Inflammatory macrophage treated with lipopolysaccharide for 1 hour (primary cell): ENCODE measurements around the gene PPIG.
"Not testable (repeated sequence)": the region's sequence is repeated elsewhere in the genome, so short reads cannot be mapped to it uniquely, and the experiment has no call there.

ENCODE experiments used
- DNase-seq, 2 donors: peaks; one replicate each; pipeline ENCODE4 v3.0.0-alpha.2; 2020 to 2022

The PPIG gene

DNA sequence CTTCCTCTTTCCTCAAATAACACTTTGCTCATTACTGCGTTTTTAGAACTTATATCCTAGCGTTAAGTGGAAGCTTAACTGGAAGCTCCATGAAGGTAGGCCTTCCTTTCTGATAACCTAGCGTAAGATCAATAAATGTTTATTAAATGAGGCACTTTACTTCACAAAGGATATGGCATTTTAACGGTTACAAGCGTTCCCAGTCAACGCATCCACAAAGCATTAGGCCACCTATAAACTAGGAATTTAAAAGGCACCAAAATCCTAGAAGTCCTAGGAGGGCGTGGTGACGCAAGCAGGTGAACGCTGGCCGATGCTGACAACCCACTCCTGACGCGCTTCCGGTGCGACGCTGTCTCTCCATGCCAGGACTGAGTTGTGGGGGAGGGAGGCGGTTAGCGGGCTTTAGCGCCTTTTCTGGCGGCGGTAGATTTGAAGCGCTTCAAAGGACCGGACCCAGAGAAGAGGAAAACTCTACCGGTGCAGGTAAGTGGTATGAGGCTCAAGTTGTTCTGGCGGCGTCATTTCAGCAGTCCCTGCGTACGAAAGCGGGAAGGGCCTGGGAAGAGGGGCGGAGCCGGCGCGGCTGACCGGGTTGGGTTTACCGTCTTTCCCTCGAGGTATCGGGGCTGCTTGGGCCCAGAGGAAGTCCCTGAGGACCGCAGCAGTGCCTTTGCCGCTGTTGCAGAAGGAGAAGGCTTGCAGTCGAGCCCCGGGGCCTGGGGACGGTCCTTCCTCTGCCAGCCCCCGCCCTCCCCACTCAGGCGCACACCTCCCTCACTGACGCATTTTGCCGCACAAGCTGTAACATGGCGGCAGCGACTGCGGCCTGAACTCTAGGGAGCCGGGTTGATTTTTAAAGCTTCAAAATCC lies at the start of gene PPIG:
Gene PPIG (plus strand): TSS at position 347 of the 873 bp plus-strand sequence. CDS start 19,691 bp downstream, outside the sequence.
- peak; percentile 87 to 88 for DNase-seq

DNA sequence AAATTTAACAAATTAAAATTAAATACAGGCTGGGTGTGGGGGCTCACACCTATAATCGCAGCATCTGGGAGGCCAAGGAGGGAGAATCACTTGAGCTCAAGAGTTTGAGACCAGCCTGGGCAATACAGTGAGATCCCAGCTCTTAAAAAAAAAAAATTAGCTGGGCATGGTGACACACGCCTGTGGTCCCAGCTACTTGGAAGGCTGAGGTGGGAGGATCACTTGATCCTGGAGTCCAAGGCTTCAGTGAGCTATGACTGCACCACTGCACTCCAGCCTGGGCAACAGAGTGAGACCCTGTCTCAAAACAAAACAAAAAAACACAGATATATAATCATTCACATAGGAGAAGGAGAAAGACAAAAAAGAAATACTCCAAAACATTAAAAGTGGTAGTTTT lies 44.7 kb upstream of the PPIG start:
- DNase-seq = not testable (repeated sequence)

DNA sequence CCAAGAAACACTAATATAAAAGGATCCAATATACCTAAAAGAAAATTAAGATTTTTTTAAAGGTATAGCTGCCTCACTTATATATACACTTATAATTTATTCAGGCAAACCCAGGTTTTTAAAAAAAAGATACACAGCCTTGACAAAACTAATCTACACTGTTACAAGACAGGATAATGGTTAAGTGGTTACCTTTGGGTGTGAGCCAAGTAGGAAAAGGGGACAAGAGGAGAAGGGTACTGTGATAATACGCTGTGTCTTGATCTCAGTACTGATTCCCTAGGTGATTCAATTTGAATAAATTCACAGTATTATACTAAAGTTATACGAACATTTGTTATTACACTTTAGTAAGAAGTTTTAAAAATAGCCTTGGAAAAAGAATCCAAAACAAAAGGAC lies 44.0 kb upstream of the PPIG start:
- DNase-seq = no peak

DNA sequence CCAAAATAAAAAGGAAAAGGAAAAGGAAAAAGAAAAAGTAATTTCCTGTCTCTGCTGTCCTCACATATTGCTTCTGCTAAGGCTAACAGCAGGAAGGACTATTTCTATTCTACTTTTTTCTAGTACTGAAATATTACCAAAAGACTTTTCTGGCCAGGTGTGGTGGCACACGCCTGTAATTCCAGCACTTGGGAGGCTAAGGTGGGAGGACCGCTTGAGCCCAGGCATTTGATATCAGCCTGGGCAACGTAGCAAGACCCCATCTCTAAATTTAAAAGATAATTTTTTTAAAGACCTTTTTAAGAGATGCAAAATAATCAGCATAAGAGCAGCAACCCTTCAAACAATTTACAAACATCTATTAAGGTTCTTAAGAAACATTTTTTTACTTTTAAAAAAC lies 41.7 kb upstream of the PPIG start:
- no peak for DNase-seq

DNA sequence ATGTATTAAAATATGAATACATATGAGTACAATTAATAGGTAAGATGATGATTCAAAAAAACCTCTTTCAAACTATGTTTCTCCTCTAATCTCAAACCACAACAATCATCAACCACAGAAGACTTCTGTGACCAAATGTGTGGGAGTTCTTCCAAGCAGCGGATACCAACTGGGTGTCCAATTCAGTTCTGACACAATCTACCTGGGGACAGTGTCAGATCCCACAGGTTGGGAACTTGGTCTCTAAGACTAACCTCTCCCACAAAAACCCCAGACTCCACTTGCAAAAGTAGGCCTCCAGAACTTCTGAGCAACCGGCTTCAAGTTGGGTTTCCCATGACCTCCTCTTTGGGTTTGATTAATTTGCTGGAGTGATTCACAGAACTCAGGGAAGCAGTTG lies 37.4 kb upstream of the PPIG start:
- no peak for DNase-seq

DNA sequence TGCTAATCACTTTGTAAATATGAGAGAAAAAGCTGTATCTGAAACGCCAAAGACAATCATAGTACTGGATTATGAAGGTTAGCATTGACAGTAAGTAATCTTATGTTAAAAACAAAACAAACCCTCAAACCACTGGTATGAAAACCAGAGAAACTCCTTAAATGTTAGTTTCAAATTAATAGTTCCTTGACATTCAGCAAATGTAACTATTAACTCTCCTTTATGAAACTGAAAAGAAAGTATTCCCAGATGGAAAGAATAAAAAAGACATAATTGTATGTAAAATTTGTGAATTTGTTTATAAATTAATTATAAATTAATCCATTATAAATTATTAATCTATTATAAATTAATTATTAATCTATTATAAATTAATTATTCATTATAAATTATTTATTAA lies 22.8 kb upstream of the PPIG start:
- DNase-seq = no peak

DNA sequence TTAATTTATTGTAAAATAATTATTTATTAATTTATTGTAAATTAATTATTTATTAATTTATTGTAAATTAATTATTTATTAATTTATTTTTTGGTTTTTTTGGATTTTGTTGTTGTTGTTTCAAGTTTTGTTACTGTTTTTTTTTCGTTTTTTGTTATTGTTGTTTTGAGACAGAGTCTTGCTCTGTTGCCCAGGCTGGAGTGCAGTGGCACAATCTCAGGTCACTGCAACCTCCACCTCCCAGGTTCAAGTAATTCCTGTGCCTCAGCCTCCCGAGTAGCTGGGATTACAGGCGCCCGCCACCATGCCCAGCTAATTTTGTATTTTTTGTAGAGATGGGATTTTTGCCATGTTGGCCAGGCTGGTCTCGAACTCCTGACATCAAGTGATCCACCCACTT lies 22.1 kb upstream of the PPIG start:
- not testable (repeated sequence) for DNase-seq

DNA sequence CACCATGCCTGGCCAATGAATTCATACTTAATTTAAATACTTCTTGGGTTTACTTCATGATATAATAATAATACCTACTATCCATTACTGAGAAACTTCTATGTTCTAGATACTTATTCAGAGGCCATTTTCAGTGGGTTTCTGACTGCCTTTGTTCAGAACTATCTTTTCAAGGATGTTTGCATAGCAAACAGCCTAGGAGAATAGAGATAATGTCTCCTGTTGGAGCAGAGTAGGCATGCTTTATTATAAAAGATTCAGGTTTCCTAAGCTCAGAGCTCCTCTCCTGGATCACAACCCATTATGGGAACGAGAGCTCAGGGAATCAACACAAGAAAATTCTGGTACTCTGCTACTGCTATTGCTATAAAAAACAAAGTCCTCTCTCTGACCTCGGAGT lies 21.6 kb upstream of the PPIG start:
- no peak for DNase-seq

DNA sequence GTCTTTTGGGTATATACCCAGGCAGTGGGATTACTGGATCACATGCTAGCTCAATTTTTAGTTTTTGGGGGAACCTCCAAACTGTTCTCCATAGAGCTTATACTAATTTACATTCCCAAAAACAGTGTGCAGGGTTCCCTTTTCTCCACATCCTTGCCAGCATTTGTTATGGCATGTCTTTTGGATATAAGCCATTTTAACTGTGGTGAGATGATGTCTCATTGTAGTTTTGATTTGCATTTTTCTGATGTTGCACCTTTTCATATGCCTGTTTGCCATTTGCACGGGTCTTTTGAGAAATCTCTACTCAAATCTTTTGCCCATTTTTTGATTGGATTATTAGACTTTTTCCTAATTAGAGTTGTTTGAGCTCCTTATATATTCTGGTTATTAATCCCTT lies 18.5 kb upstream of the PPIG start:
- DNase-seq = no peak

DNA sequence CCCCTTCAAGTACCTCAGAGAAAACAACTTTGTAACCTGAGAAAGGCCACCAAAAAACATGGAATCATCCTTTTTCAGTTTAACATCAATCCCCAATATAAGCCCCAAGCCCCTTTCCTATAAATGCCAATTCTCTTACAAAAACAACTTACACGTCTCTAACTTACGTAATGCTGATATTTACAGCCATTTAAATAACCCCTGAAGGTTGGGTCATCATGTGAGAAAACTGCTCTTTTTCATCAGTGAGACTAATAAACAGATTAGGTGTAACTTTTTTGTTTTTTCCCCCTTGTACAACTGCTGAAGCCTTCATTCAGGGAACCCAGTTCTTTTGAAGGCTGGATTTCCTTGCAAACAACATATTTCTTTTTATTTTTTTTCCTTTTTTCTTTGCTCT lies 14.2 kb upstream of the PPIG start:
- DNase-seq = no peak

DNA sequence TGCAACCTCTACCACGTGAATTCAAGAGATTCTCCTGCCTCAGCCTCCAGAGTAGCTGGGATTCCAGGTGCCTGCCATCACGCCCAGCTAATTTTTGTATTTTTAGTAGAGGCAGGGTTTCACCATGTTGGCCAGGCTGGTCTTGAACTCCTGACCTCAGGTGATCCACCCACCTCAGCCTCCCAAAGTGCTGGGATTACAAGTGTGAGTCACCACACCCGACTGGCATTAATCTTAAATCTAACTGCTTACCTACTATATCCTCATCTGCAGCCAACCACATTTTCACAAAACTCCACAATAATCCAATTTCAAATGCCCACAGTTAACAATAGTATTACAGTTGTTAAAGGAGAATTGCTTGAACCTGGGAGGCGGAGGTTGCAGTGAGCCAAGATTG lies 13.4 kb upstream of the PPIG start:
- DNase-seq = not testable (repeated sequence)

DNA sequence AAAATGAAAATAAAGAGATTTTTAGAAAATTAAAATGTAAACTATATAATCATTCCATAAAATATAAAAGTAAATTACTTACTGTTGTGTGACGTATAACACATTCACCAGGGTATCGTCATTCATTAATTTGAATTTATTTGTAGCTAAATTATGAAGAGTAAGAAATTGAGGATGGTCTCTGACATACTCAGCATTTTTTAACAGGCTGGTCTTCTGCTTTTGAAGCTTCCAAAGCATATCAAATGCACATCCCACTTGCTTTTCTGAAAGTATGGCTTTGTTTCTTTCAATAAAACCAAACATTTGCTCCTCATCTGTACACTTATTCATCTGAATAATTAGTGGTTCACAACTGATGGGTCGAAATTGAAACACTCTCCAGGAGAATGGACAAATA lies 12.6 kb upstream of the PPIG start:
- DNase-seq = no peak

DNA sequence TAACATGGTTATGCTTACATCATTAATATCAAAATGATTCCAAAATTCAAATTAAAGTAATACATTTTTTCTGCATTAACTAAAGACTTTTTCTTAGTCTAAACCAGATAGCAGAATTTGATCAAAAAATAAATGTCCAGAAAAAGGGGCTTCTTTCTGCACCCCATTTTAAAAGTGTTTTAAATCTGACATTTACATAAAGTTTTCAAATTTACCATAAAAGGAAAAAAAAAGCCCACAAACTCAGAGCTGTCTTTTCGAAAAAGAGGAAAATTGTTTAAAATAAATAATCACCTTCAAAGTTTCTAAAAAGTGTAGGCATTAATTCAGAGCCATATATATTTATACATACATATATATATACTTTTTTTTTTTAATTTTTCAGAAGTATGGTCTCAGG lies 12.0 kb upstream of the PPIG start:
- no peak for DNase-seq

DNA sequence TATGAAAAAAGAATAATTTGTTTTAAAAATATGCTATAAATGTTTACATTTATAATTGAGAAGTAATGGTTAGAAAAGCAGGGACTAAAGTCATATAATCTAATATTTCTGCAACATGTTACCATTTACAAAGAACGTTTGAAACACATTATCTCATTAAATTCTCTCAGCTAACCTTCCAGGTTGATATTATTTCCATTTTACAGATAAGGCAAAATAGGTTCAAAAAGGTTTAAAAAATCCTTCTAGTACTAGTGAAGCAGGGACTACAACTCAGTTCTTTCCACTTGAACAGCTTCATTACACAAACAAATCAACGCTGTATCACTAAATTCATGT lies 11.4 kb upstream of the PPIG start:
- no peak for DNase-seq

DNA sequence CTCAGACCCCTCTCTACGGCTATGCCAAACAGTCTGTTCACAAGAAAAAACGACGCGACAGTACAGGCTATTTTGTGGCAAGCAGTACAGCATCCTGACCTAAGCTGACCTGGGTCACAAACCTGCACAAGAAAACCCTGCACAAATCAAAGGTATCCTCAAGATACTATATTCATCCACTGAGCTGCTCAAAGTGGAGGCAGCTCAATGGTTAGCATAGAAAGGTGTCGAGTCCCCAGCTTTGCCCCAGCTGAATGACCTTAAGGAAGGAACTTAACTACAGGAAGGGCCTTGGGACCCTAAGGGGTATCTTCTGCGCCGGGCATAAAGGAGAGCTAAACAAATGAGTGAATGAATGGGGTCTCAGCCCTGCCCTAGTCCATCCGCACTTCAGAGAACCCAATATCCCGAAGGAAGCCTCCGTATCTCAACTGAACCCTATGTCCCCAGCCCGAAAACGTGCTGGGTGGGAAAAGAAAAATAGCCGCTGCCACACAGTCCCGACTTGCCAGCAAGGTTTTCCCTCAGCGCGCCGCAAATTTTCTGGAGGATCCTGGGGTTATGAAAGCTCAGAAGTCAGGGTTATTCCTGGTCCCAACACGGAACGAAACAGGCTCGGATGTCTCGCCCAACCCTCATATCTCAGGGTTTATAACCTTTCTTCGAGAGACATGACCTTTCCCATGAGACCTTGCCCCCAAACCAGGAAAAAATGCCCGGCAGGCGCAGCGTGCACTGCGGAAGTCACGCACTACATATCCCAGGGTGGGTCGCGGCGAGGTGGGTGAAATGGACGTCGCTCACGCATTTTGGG lies 10.8 kb upstream of the PPIG start, which contains the start of gene FASTKD1:
Gene FASTKD1 (minus strand): TSS at position 706 of the 814 bp plus-strand sequence. CDS start 1,836 bp downstream, outside the sequence.
- peak; percentile 93 to 95 for DNase-seq

DNA sequence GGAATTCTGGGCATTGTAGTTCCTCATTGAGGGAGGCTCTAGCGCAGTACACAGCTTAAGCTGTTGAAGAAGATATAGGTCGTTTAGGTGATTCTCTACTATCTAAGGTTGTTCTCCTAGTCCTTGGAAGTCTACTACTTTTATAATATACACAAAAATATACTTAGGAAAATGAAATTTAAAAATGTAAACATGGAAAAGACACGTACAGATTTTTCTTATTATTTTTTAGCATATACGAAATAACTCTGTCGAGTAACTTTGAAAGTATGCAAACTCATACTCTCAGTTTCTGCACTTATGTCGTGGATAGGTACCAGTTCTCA lies 10.2 kb upstream of the PPIG start:
- DNase-seq = no peak

DNA sequence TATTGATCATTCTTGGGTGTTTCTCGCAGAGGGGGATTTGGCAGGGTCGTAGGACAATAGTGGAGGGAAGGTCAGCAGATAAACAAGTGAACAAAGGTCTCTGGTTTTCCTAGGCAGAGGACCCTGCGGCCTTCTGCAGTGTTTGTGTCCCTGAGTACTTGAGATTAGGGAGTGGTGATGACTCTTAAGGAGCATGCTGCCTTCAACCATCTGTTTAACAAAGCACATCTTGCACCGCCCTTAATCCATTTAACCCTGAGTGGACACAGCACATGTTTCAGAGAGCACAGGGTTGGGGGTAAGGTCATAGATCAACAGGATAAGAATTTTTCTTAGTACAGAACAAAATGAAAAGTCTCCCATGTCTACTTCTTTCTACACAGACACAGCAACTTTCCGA lies 9.6 kb upstream of the PPIG start:
- not testable (repeated sequence) for DNase-seq

DNA sequence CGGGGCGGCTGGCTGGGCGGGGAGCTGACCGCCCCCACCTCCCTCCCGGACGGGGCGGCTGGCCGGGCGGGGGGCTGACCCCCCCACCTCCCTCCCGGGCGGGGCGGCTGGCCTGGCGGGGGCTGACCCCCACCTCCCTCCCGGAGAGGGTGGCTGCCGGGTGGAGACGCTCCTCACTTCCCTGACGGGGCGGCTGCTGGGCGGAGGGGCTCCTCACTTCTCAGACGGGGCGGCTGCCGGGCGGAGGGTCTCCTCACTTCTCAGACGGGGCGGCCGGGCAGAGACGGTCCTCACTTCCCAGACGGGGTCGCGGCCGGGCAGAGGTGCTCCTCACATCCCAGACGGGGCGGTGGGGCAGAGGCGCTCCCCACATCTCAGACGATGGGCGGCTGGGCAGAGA lies 8.9 kb upstream of the PPIG start:
- DNase-seq = not testable (repeated sequence)

DNA sequence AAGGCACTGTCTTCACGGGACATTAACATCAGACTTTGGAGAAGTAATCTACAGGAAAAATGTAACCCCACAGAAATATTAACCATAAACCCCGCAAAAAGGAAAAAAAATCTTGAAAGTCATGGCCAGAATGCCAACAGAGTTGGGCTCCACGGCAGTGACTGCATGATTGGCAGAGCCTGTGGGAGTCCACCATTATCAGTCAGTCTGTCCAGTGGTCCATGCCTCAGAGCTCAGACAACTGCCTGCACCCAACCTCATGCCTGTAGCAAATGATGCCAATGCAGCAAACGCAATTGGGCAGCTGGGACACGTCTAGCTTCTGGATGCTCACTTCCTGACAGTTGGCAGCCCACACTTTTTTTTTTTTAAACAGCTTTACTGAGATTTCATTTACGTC lies 5.1 kb upstream of the PPIG start:
- no peak for DNase-seq

DNA sequence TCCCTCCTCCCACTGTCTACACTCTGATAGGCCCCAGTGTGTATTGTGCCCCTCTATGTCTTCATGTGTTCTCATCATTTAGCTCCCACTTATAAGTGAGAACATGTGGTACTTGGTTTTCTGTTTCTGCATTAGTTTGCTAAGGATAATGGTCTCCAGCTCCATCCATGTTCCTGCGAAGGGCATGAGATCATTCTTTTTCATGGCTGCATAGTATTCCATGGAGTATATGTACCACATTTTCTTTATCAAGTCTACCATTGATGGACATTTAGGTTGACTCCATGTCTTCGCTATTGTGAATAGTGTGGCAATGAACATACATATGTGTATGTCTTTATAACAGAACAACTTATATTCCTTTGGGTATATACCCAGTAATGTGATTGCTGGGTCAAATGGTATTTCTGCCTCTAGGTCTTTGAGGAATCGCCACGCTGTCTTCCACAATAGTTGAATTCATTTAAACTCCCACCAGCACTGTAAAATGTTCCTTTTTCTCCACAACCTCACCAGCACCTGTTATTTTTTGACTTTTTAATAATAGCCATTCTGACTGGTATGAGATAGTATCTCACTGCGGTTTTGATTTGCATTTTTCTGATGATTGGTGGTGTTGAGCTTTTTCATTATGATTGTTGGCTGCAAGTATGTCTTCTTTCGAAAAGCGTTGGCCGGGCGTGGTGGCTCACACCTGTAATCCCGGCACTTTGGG lies 1.4 kb upstream of the PPIG start:
- not testable (repeated sequence) for DNase-seq

DNA sequence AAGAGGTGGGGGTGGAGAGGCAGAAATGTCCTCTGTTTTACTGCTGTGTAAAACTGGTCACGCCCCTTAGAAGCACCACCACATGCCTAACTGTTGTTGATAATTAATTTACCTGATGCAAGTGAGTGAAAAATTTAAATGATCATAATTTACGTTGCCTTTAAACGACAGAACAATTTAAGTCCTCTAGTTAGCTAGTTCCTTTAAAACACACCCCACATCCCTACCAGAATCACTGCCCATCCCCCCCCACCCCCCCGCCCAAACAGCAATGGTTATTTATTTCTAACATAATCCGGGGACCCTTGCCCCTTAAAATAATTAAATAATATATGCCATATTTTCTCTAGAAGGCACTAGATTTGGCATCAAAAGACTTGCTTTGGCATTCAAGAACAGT lies 633 bp upstream of the PPIG start:
- no peak for DNase-seq

DNA sequence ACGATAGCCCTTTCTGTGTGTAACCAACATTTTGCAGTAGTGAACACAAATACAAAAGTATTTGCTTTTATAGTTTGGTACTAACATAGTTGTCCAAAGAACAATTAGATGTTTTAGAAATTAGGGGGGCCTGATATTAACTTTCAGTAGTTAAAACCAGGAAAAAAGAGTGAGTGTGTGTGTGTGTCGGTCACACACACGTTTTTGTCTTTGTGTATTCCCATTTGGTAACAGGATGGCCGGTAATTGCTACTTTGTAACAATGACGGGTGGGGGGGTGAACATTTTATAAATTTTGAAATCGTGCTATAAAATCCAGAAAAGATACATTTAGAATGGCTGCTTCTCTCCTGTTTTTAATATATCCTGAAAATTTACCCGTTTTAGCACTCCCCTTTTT lies 1.5 kb downstream of the PPIG start:
- DNase-seq = no peak

DNA sequence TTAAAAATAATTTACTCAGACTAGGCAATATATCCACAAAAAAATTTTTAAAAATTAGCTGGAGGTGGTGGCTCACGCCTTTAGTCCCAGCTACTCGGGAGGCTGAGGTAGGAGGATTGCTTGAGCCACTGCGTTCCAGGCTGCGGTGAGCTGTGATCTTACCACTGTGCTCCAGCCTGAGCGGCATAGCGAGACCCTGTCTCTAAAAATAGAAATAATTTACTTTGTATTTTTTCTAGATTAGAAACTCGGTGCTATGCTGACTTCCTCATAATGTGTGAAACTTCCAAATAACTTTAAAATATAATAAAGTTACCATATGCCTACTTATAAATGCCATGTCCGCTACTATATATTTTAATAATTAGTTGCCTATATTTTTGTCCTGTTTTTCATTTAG lies 6.7 kb downstream of the PPIG start:
- no peak for DNase-seq

DNA sequence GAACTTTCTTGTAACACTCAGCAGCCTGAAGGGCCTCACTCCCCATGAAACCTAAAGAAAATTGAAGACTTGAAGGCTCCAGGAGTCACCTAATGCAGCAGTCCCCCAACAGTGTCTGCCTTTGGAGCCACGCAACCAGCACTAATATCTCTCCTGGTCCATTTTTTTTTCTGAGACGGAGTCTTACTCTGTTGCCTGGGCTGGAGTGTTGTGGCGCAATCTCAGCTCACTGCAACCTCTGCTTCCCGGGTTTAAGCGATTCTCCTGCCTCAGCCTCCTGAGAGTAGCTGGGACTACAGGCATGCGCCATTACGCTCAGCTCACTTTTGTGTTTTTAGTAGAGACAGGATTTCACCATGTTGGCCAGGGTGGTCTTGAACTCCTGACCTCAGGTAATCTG lies 12.4 kb downstream of the PPIG start:
- DNase-seq = not testable (repeated sequence)
